GM21786 (cell line): ENCODE results near the gene APOA4.
"Not testable (repeated sequence)": the region's sequence is repeated elsewhere in the genome, so short reads cannot be mapped to it uniquely, and the experiment has no call there.

ENCODE experiments used
- ATAC-seq: cut with Tn5 transposase; IDR thresholded peaks from one replicate; pipeline ENCODE4 v1.9.1; 2021; ENCODE audit not compliant: unreplicated experiment

The APOA4 gene

GRCh38 chr11:116849486-116849885 is 26.4 kb upstream of the APOA4 start:
- ATAC-seq: no peak

- ATAC-seq: no peak
Measured at GRCh38 chr11:116849060-116849459, 26.0 kb upstream of the APOA4 start.

- ATAC-seq: no peak
Measured at GRCh38 chr11:116847612-116848011, 24.5 kb upstream of the APOA4 start.

GRCh38 chr11:116844722-116845121 is 21.6 kb upstream of the APOA4 start:
- ATAC-seq: no peak

GRCh38 chr11:116843661-116844060 is 20.6 kb upstream of the APOA4 start:
- no peak for ATAC-seq

- no peak for ATAC-seq
Measured at GRCh38 chr11:116842909-116843308, 19.8 kb upstream of the APOA4 start.

GRCh38 chr11:116842117-116842516 is 19.0 kb upstream of the APOA4 start:
- no peak for ATAC-seq

GRCh38 chr11:116840746-116841296 is 17.7 kb upstream of the APOA4 start:
- ATAC-seq: no peak

GRCh38 chr11:116840224-116840745 is 17.2 kb upstream of the APOA4 start:
- no peak for ATAC-seq

GRCh38 chr11:116838321-116839084 is 15.4 kb upstream of the APOA4 start:
- ATAC-seq: no peak

- no peak for ATAC-seq
Measured at GRCh38 chr11:116837231-116838091, 14.4 kb upstream of the APOA4 start, which contains the start of gene APOA1. TSS of gene APOA1 (minus strand) at chr11:116837622. CDS start at chr11:116837387, 235 bp downstream.

GRCh38 chr11:116836632-116836991 is 13.5 kb upstream of the APOA4 start:
- ATAC-seq: no peak

- ATAC-seq: peak; percentile 78
Measured at GRCh38 chr11:116835791-116836631, 12.9 kb upstream of the APOA4 start.

GRCh38 chr11:116835042-116835772 is 12.1 kb upstream of the APOA4 start:
- ATAC-seq: peak; percentile 6

GRCh38 chr11:116834535-116835041 is 11.5 kb upstream of the APOA4 start:
- not testable (repeated sequence) for ATAC-seq

GRCh38 chr11:116833816-116834534 is 10.9 kb upstream of the APOA4 start:
- ATAC-seq: no peak

- ATAC-seq: no peak
Measured at GRCh38 chr11:116833491-116833815, 10.3 kb upstream of the APOA4 start.

GRCh38 chr11:116832350-116833290 is 9.5 kb upstream of the APOA4 start:
- ATAC-seq: no peak
